ENCODE data around the gene OSBPL8. TPM values are rescaled to one million over a fixed set of nuclear protein-coding genes. Genes with fewer than 3 reads are reported as not detected.

OSBPL8 gene
- total RNA-seq, 3 donors from 2014 or later: 77.6 to 89.1 (median 87.2) TPM

GRCh38 chr12:76451528-76451927 is 108.0 kb downstream of the OSBPL8 start:
- no peaks in the 10 kb centered on the region for H3K36me3 ChIP-seq
- no peak overlapping the region for H3K27ac ChIP-seq
- DNase-seq (ENCODE audit: low spot score in 2 of 2): no peak
- intact Hi-C loops (cut with DNase I; ENCODE audit: low total_unique reads): no loop called here
- H3K27me3 ChIP-seq: no peaks in the 10 kb centered on the region
- H3K9me3 ChIP-seq: no peaks in the 10 kb centered on the region
- H3K4me1 ChIP-seq: no peaks in the 10 kb centered on the region
- TF ChIP-seq CTCF (IDR thresholded peaks at IDR 0.05): no peak
- no peak for TF ChIP-seq POLR2A (IDR thresholded peaks at IDR 0.05)
- no peak for TF ChIP-seq POLR2AphosphoS5 (IDR thresholded peaks at IDR 0.05)
- H3K4me3 ChIP-seq: no peak overlapping the region

- TF ChIP-seq POLR2A (IDR thresholded peaks at IDR 0.05): no peak
- no peaks in the 10 kb centered on the region for H3K9me3 ChIP-seq
- no peak overlapping the region for H3K4me3 ChIP-seq
- H3K4me1 ChIP-seq: no peaks in the 10 kb centered on the region
- no peaks in the 10 kb centered on the region for H3K36me3 ChIP-seq
- H3K27ac ChIP-seq: no peak overlapping the region
- intact Hi-C loops (cut with DNase I; ENCODE audit: low total_unique reads): no loop called here
- H3K27me3 ChIP-seq: no peaks in the 10 kb centered on the region
- no peak for DNase-seq (ENCODE audit: low spot score in 2 of 2)
Measured at GRCh38 chr12:76450690-76451089, 108.9 kb downstream of the OSBPL8 start.

GRCh38 chr12:76449993-76450392 is 109.6 kb downstream of the OSBPL8 start:
- no peak overlapping the region for H3K27ac ChIP-seq
- no peaks in the 10 kb centered on the region for H3K27me3 ChIP-seq
- intact Hi-C loops (cut with DNase I; ENCODE audit: low total_unique reads): no loop called here
- H3K4me1 ChIP-seq: no peaks in the 10 kb centered on the region
- H3K4me3 ChIP-seq: no peak overlapping the region
- no peaks in the 10 kb centered on the region for H3K9me3 ChIP-seq
- TF ChIP-seq POLR2A (IDR thresholded peaks at IDR 0.05) (no peak), POLR2AphosphoS5 (IDR thresholded peaks at IDR 0.05) (no peak)
- no peak for DNase-seq (ENCODE audit: low spot score in 2 of 2)
- no peaks in the 10 kb centered on the region for H3K36me3 ChIP-seq

- H3K27ac ChIP-seq: no peak overlapping the region
- no peak for TF ChIP-seq POLR2A (IDR thresholded peaks at IDR 0.05)
- no peak for TF ChIP-seq POLR2AphosphoS5 (IDR thresholded peaks at IDR 0.05)
- no peak for TF ChIP-seq CTCF (IDR thresholded peaks at IDR 0.05)
- no peak for DNase-seq (ENCODE audit: low spot score in 2 of 2)
- intact Hi-C loops (cut with DNase I; ENCODE audit: low total_unique reads): no loop called here
- no peaks in the 10 kb centered on the region for H3K36me3 ChIP-seq
- H3K4me3 ChIP-seq: no peak overlapping the region
- H3K27me3 ChIP-seq: no peaks in the 10 kb centered on the region
- H3K4me1 ChIP-seq: no peaks in the 10 kb centered on the region
- no peaks in the 10 kb centered on the region for H3K9me3 ChIP-seq
Measured at GRCh38 chr12:76449583-76449982, 110.0 kb downstream of the OSBPL8 start.

DNA sequence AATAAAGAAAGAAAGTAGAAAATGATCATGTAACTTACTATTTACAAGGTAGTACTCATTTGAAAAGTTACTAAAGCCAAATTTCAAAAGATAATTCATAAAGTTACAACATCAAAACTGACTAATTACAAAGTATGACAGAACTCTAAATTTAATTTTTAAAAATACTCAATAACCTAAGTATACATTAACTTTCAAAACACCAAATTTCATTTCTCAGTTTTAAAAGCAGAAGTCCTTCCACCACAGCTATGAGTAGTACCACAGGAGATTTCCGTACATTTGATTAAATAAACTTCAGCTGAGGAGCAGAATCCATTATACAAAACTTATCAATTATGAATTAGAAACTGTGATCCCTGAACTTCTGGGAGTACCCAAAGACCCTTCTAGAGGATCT is 110.6 kb downstream of the OSBPL8 start:
- H3K4me1 ChIP-seq: no peaks in the 10 kb centered on the region
- no peaks in the 10 kb centered on the region for H3K9me3 ChIP-seq
- no peaks in the 10 kb centered on the region for H3K27me3 ChIP-seq
- H3K4me3 ChIP-seq: no peak overlapping the region
- no peak for DNase-seq (ENCODE audit: low spot score in 2 of 2)
- H3K27ac ChIP-seq: no peak overlapping the region
- no peak for TF ChIP-seq POLR2AphosphoS5 (IDR thresholded peaks at IDR 0.05)
- TF ChIP-seq POLR2A (IDR thresholded peaks at IDR 0.05): no peak
- no peak for TF ChIP-seq CTCF (IDR thresholded peaks at IDR 0.05)
- H3K36me3 ChIP-seq: no peaks in the 10 kb centered on the region
- intact Hi-C loops (cut with DNase I; ENCODE audit: low total_unique reads): no loop called here

DNA sequence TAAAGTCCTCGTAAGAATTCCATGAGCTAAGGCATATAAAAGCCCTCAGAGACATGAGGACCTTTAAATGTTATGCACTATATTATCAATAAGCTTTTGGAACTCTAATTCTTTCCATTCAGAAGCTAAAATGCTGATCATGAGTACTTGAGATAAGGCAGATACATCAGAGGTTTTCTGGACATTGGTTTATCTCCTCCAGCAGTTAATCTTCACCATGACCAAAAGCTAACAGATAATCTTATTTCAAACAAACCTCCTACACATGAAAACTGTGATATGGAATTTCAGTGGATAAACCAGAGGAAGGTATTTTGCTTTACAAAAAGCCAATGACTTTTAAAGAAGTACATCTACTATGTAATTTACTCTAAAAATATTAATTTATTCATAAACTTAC is 113.5 kb downstream of the OSBPL8 start:
- intact Hi-C loops (cut with DNase I; ENCODE audit: low total_unique reads): no loop called here
- Histone ChIP-seq H3K36me3 (no peaks in the 10 kb centered on the region), H3K4me3 (no peak overlapping the region), H3K27me3 (no peaks in the 10 kb centered on the region), H3K27ac (no peak overlapping the region), H3K4me1 (no peaks in the 10 kb centered on the region), H3K9me3 (no peaks in the 10 kb centered on the region)
- no peak for DNase-seq (ENCODE audit: low spot score in 2 of 2)
- TF ChIP-seq CTCF (IDR thresholded peaks at IDR 0.05): no peak
- TF ChIP-seq POLR2A (IDR thresholded peaks at IDR 0.05): no peak
- no peak for TF ChIP-seq POLR2AphosphoS5 (IDR thresholded peaks at IDR 0.05)

Measured in breast epithelium (tissue), 4 donors.